GM12864 (cell line): Measurements from ENCODE around the gene KCNN2.
"Not testable (repeated sequence)": the region's sequence is repeated elsewhere in the genome, so short reads cannot be mapped to it uniquely, and the experiment has no call there.

Source experiments
- DNase-seq: peaks from one replicate; pipeline ENCODE4 v3.0.0-alpha.2; 2011; ENCODE audit warnings: low read depth
- H3K4me3 ChIP-seq: 2 replicates; pipeline ENCODE4 v1.5.1; 2011; ENCODE audit warnings: mild to moderate bottlenecking, low read depth, low read length, control low read depth
- CTCF ChIP-seq: IDR thresholded peaks from 2 replicates; pipeline ENCODE4 v1.5.1; 2011; ENCODE audit warnings: low read depth, mild to moderate bottlenecking, moderate library complexity, low read length, control low read depth, inconsistent platforms; ENCODE audit errors: missing control alignments

The KCNN2 gene

GRCh38 chr5:114417519-114417918 lies 55.6 kb downstream of the KCNN2 start:
- TF ChIP-seq CTCF, result no peak
- DNase-seq, result no peak

GRCh38 chr5:114418176-114419066 lies 56.6 kb downstream of the KCNN2 start:
- DNase-seq, result peak; percentile 22
- TF ChIP-seq CTCF, result no peak
- no peak overlapping the region for H3K4me3 ChIP-seq

More at GRCh38 chr5:114417519-114417918, 55.6 kb downstream of the KCNN2 start:
- no peak overlapping the region for H3K4me3 ChIP-seq

GRCh38 chr5:114419067-114419388 lies 57.2 kb downstream of the KCNN2 start:
- DNase-seq, result no peak
- TF ChIP-seq CTCF, result no peak
- no peak overlapping the region for H3K4me3 ChIP-seq

GRCh38 chr5:114419959-114420358 lies 58.1 kb downstream of the KCNN2 start:
- H3K4me3 ChIP-seq, result no peak overlapping the region
- no peak for DNase-seq
- no peak for TF ChIP-seq CTCF

GRCh38 chr5:114427204-114427603 lies 65.3 kb downstream of the KCNN2 start:
- H3K4me3 ChIP-seq, result no peak overlapping the region
- TF ChIP-seq CTCF, result no peak
- no peak for DNase-seq

GRCh38 chr5:114430532-114430931 lies 68.7 kb downstream of the KCNN2 start:
- no peak for TF ChIP-seq CTCF
- no peak for DNase-seq
- no peak overlapping the region for H3K4me3 ChIP-seq

- DNase-seq, H3K4me3 ChIP-seq: not testable (repeated sequence)
These were observed 70.8 kb downstream of the KCNN2 start for GRCh38 chr5:114432684-114433083.
